Activated CD8-positive, alpha-beta memory T cell treated with anti-CD3 and anti-CD28 coated beads, Interleukin-2, amount 50 U/mL, for 48 hours (primary cell): ENCODE results near the gene HS6ST3.
"Not testable (repeated sequence)": the region's sequence is repeated elsewhere in the genome, so short reads cannot be mapped to it uniquely, and the experiment has no call there.

Experiments
- DNase-seq: peaks from one replicate; pipeline ENCODE4 v3.0.0-alpha.2; 2020

Gene HS6ST3

GRCh38 chr13:96473526-96474180 lies 383.7 kb downstream of the HS6ST3 start:
- no peak for DNase-seq

- DNase-seq, result no peak
Observed at GRCh38 chr13:96474181-96474557, 384.3 kb downstream of the HS6ST3 start.

GRCh38 chr13:96475103-96475502 lies 385.2 kb downstream of the HS6ST3 start:
- DNase-seq, result no peak

DNA sequence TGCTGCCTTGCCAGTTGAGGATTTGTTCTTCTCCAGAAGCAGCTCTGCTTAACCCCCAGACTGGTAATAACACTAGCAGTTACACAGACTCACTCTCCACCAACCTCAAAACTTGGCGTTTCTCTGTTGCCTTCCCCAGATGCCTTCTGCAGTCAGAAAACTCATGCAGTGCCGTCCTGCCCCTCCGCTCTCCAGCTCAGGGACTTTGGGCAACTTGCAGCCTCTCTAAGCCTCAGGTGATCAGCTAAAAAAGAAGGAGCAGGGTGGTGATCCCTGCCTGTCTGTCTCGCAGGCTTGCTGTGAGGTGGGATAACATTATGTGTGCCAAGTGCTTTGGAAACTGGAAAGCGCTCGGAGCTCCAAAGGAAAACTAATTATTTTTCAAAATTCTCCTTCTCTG lies 391.6 kb downstream of the HS6ST3 start:
- no peak for DNase-seq

GRCh38 chr13:96490496-96490989 lies 400.6 kb downstream of the HS6ST3 start:
- no peak for DNase-seq

GRCh38 chr13:96491103-96491502 lies 401.2 kb downstream of the HS6ST3 start:
- no peak for DNase-seq

DNA sequence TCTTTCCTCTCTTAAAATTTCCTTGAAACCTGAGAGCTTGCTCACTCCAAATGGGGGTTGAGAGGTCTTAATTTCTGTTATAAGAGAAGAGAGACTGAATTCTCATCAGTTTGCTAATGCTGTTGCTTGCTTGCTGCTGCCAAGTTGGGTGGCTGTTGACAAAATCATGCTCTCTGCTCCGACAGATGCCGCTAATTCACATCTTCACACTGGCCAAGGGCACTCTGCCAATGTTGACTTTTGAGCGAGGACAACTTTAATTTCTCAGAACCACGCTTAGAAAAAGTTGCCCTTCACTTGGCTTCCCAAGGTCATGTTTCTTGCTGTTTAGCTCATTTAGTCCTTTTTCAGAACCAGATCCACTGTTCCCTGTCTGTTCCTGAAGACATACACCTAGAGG lies 402.9 kb downstream of the HS6ST3 start:
- no peak for DNase-seq

DNA sequence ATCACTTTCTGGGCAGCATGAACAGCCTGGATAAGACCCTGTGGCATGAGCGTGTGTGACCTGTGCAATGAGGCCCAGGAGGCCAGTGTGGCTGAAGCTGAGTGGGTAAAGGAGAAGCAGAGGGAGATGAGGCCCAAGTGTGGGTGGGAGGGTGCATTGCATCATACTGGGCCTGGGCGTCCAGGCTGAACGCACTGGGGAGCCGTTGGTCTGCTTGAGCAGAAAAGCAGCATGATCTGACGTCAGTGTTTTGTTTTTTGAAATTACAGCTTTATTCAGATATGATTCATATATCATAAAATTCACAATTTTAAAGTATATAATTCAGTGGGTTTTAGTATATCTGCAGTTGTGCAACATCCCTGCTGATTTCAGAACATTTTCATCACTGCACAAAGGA lies 409.7 kb downstream of the HS6ST3 start:
- DNase-seq, result no peak

GRCh38 chr13:96500953-96501352 lies 411.0 kb downstream of the HS6ST3 start:
- DNase-seq, result no peak

DNA sequence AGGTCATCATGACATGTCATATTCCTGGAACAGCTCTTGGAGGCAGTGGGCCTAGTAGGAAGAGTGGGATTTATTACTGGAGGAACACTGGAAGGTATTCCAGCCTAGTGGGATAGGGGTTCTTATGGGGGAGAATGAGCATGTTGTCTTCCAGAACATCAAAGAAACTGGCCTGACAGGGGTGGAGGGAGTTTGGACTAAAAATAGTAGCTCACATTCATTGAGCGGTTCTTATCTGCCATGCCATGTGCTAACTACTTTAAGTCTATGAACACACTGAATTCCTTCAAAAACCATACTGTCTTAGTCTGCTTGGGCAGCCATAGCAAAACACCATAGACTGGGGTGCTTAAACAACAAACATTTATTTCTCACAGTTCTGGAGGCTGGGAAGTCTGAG lies 413.6 kb downstream of the HS6ST3 start:
- no peak for DNase-seq

DNA sequence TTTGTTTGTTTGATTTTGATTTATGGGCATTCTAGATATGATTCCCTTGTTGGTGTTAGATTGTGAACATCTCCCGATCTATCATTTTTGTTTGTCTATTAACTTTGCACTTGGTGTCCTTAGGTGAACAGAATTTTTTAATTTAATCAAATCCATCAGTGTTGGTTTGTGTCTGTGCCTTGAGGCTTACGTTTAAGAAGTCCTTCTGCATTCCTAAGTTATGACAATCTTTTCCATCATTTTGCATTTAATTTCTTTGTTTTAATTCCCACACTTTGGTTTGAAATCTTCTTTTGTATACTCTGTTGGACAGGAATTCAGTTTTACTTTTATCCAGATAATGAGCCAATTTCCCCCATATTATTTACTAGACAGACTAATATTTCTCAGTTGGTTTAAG lies 421.7 kb downstream of the HS6ST3 start:
- DNase-seq, result no peak

- DNase-seq, result no peak
Observed at GRCh38 chr13:96519380-96519779, 429.5 kb downstream of the HS6ST3 start.

DNA sequence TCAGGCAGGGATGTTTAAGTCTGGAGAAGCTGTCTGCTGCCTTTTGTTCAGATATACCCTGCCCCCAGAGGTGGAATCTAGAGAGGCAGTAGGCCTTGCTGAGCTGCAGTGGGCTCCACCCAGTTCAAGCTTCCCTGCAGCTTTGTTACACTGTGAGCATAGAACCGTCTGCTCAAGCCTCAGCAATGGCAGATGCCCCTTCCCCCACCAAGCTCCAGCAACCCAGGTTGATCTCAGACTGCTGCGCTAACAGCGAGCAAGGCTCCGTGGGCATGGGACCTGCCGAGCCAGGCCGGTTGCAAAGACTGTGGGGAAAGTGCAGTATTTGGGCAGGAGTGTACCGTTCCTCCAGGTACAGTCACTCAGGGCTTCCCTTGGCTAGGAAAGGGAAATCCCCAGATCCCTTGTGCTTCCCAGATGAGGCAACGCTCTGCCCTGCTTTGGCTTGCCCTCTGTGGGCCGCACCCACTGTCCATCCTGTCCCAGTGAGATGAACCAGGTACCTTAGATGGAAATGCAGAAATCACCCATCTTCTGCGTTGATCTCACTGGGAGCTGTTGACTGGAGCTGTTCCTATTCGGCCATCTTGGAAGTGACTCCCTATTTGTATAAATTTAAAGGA lies 434.6 kb downstream of the HS6ST3 start:
- DNase-seq, result not testable (repeated sequence)

GRCh38 chr13:96525715-96526114 lies 435.8 kb downstream of the HS6ST3 start:
- no peak for DNase-seq

DNA sequence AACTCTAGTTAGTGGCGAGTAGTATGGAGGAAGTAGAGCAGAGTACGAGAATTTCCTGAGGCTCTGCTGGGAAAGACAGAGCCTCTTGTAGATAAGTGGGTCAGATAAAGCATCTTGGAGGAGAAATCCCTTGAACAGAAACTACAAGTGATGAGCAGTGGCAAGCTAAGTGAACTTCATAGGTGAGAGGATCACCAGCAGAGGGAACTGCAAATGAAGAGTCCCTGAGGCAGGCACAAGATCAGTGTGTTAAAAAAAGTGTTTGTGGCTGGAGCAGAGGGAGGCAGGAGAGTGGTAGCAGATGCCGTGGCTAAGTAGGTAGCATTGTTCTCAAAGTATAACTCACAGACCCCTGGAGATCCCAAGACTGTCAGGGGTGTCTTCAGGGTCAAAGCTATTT lies 437.6 kb downstream of the HS6ST3 start:
- DNase-seq, result no peak

DNA sequence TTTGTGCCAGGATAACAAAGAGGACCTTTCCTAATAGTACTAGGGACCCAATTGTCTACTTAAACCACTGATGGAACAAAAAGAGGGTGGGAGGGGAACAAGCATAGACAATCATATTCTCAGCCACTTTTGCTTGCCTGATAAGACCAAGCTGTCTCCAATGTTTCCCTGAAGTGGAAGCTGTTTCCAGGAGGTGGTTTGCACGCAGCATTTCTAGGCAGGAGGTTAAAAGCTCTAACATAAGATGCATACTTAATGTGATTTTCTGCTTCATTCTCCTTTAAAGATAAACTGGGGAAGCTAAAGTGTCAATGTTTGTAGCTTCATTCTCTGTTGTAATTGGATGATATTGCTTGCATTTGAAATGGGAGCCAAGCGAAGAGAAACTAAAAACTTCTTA lies 442.9 kb downstream of the HS6ST3 start:
- no peak for DNase-seq

GRCh38 chr13:96533408-96533807 lies 443.5 kb downstream of the HS6ST3 start:
- DNase-seq, result no peak

DNA sequence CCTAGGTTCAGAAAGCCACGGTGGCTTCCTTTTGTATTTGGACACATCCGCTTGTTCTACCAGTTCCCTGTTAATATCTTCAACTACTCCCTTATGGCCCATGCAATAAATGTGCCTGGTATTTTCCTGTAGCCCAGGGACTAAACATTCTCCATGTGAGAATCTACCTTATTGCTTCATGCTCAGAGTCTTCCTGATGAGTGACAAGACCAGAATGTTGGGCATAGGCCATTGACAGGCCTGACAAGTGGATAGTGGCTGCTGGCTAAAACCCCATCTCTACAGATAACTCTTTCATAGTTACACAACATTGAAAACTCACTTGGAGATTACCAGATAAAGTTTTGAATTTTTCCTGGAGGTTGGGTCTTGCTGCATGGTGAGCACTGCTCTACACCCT lies 449.9 kb downstream of the HS6ST3 start:
- no peak for DNase-seq

- no peak for DNase-seq
Observed at GRCh38 chr13:96540670-96541069, 450.8 kb downstream of the HS6ST3 start.

DNA sequence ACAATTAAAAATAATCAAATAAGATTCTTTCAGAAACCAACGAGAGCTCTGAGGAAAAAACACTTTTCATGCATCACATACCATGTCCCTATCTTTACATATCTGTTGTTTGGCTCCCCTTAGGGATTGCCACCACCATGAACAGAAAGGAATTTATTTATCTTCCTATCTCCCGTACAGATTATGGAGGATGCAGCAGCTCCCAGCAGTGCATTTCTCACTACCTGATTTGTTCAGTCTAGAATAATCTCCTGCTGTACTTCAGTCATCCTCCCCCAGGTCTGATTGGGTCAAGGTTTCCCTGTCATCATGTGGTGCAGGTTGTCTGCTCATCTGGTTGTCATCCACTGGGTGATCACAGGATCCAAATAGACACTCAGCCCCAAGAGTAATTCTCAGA lies 453.1 kb downstream of the HS6ST3 start:
- DNase-seq, result no peak

GRCh38 chr13:96544957-96545356 lies 455.1 kb downstream of the HS6ST3 start:
- DNase-seq, result no peak

- no peak for DNase-seq
Observed at GRCh38 chr13:96546463-96546862, 456.6 kb downstream of the HS6ST3 start.

- no peak for DNase-seq
Observed at GRCh38 chr13:96551546-96551945, 461.6 kb downstream of the HS6ST3 start.

DNA sequence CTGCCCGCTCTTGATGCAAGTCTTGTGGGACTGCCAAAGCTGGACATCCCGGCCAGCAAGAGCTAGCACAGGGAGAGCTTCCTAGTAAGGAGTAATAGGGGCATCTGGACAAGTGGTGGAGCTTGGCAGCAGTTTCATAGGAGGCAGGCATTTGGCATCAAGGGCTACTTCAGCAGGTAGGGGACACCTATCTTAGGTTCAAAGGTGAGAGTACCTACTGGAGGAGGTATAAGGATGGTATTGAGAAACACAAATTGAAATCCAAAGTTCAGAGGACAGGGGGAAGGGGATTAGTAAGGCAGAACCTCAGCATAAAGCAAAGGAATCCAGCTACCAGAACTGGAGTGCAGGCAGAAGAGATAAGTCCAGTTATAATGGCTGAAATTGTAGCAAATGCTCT lies 462.7 kb downstream of the HS6ST3 start:
- no peak for DNase-seq

DNA sequence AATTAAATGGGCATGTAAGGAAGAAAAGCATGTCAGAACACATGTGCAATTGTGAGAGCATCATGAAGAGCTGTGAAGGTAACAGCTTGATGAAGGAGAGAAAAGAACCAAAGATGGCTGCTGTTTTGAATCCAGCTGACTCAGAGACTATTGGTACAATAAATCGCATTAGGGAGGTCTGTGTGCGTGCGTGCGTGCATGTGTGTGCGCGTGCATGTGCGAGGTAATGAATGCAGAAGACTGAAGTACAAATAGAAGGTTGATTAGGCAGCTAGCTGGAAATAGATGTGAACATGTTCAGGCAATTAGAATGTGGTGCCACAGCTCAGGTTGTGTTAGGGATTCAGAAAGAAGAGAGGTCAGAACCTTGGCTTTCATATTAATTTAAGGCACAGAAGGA lies 463.9 kb downstream of the HS6ST3 start:
- no peak for DNase-seq
